HepG2 (cell line): ENCODE data around the gene NIP7. TPM values are rescaled to one million over a fixed set of nuclear protein-coding genes. Genes with fewer than 3 reads are reported as not detected.

ENCODE experiments used
- ATAD3A ChIP-seq: sonication (generic); formaldehyde crosslinking; IDR thresholded peaks from 2 replicates; pipeline ENCODE4 v1.4.0; 2020; ENCODE audit warnings: missing genetic modification reagents
- E2F1 ChIP-seq: sonication (generic); formaldehyde crosslinking; IDR thresholded peaks from 2 replicates; pipeline ENCODE4 v1.5.0; 2020; ENCODE audit warnings: missing genetic modification reagents
- FOSL1 ChIP-seq: sonication (generic); formaldehyde crosslinking; IDR thresholded peaks from 2 replicates; pipeline ENCODE4 v1.9.0; 2021; ENCODE audit warnings: missing genetic modification reagents, borderline replicate concordance
- FOXP4 ChIP-seq: sonication (generic); formaldehyde crosslinking; IDR thresholded peaks from 2 replicates; pipeline ENCODE4 v1.4.0; 2020; ENCODE audit warnings: missing genetic modification reagents
- HNRNPUL1 ChIP-seq: fragments of 200-400 bp; formaldehyde crosslinking; IDR thresholded peaks from 2 replicates; pipeline ENCODE4 v1.6.1; 2017; ENCODE audit warnings: low read depth, mild to moderate bottlenecking, low read length, moderate library complexity
- HOXA5 ChIP-seq: sonication (generic); formaldehyde crosslinking; IDR thresholded peaks from 2 replicates; pipeline ENCODE4 v1.4.0; 2020; ENCODE audit warnings: missing genetic modification reagents
- MTERF4 ChIP-seq: sonication (generic); formaldehyde crosslinking; IDR thresholded peaks from 2 replicates; pipeline ENCODE4 v1.8.0; 2023; ENCODE audit warnings: mild to moderate bottlenecking, missing genetic modification reagents
- NR2F2 ChIP-seq: IDR thresholded peaks from 2 replicates; pipeline ENCODE4 v1.6.1; 2012; ENCODE audit warnings: low read depth, inconsistent platforms, borderline replicate concordance
- POGZ ChIP-seq: sonication (generic); formaldehyde crosslinking; IDR thresholded peaks from 2 replicates; pipeline ENCODE4 v1.4.0; 2020; ENCODE audit warnings: mild to moderate bottlenecking, missing genetic modification reagents
- RFXANK ChIP-seq: IDR thresholded peaks from 2 replicates; pipeline ENCODE4 v1.6.1; 2016
- SKIL ChIP-seq: sonication (generic); formaldehyde crosslinking; IDR thresholded peaks from 2 replicates; pipeline ENCODE4 v1.8.0; 2022; ENCODE audit warnings: missing genetic modification reagents, mild to moderate bottlenecking, moderate library complexity, borderline replicate concordance
- STAT5B ChIP-seq: sonication (generic); formaldehyde crosslinking; IDR thresholded peaks from 2 replicates; pipeline ENCODE4 v1.4.0; 2020; ENCODE audit warnings: missing genetic modification reagents
- STAT6 ChIP-seq: sonication (generic); formaldehyde crosslinking; IDR thresholded peaks from 2 replicates; pipeline ENCODE4 v1.4.0; 2020; ENCODE audit warnings: missing genetic modification reagents, mild to moderate bottlenecking, borderline replicate concordance
- ZNF256 ChIP-seq: sonication (generic); formaldehyde crosslinking; conservative IDR thresholded peaks from 2 replicates; pipeline ENCODE4 v1.4.0; 2020; ENCODE audit warnings: missing genetic modification reagents
- ZNF33B ChIP-seq: sonication (generic); formaldehyde crosslinking; IDR thresholded peaks from 2 replicates; pipeline ENCODE4 v1.5.1; 2020; ENCODE audit warnings: mild to moderate bottlenecking, missing genetic modification reagents
- ZNF431 ChIP-seq: sonication (generic); formaldehyde crosslinking; IDR thresholded peaks from 2 replicates; pipeline ENCODE4 v1.9.0; 2022; ENCODE audit warnings: missing genetic modification reagents, low read depth, mild to moderate bottlenecking, borderline replicate concordance
- ZNF547 ChIP-seq: sonication (generic); formaldehyde crosslinking; IDR thresholded peaks from 2 replicates; pipeline ENCODE4 v1.5.1; 2020; ENCODE audit warnings: mild to moderate bottlenecking, missing genetic modification reagents
- ZNF75D ChIP-seq: sonication (generic); formaldehyde crosslinking; IDR thresholded peaks from 2 replicates; pipeline ENCODE4 v1.8.1; 2023; ENCODE audit warnings: missing genetic modification reagents, mild to moderate bottlenecking, borderline replicate concordance
- ZNF780A ChIP-seq: sonication (generic); formaldehyde crosslinking; IDR thresholded peaks from 2 replicates; pipeline ENCODE4 v1.8.0; 2022; ENCODE audit warnings: mild to moderate bottlenecking, missing genetic modification reagents, moderate library complexity
- ZSCAN21 ChIP-seq: sonication (generic); formaldehyde crosslinking; IDR thresholded peaks from 2 replicates; pipeline ENCODE4 v1.8.0; 2022; ENCODE audit warnings: mild to moderate bottlenecking, missing genetic modification reagents, moderate library complexity, borderline replicate concordance
- polyA plus RNA-seq, 8 experiments: library from polyadenylated mRNA; depleted of rRNA in 3 of 8; stranded (reverse) in 7 of 8; unstranded in 1 of 8; fragments of >200 nt; fragmentation: Illumina TruSeq in 4 of 8; extraction: Trizol in 4 of 8; gene quantifications; 2 replicates each; pipeline versions ENCODE4 v1.2.1 to v1.2.3, GENCODE V29; 2011 to 2016; ENCODE audit warnings: low read depth in 4 of 8, missing spikeins in 1 of 8, mixed read lengths in 1 of 8; ENCODE audit not compliant: insufficient read depth in 1 of 8
- total RNA-seq, 5 experiments: library from RNA; depleted of rRNA; stranded (reverse); fragments of >200 nt; fragmentation: Illumina TruSeq; extraction: Trizol; gene quantifications; 2 replicates each; pipeline ENCODE4 v1.2.3, GENCODE V29; 2016; ENCODE audit warnings: low read depth in 1 of 5

The NIP7 gene
- total and polyA plus RNA-seq, 2 of the 13 experiments (the other 11 are each of a cell fraction or from before 2014, with no cell fraction given): 15.3 to 114 TPM

- TF ChIP-seq SKIL (CRISPR knock-in tag) (peak; percentile 66), FOXP4 (CRISPR knock-in tag) (peak; percentile 81), NR2F2 (no peak), STAT5B (CRISPR knock-in tag) (no peak; the same call in 1 of the 2 replicates), FOSL1 (CRISPR knock-in tag) (no peak), MTERF4 (peak; percentile 99), ZNF256 (0 out of 2 replicates have a peak, but pooled peaks have one; percentile 88), HNRNPUL1 (no peak), ZNF780A (peak; percentile 91), ZSCAN21 (no peak; the same call in 1 of the 2 replicates), ZNF33B (peak; percentile 59), RFXANK (CRISPR knock-in tag) (0 out of 2 replicates have a peak, but pooled peaks have one; percentile 78), ZNF547 (CRISPR knock-in tag) (peak; percentile 61), ZNF75D (no peak; the same call in 1 of the 2 replicates), ZNF431 (CRISPR knock-in tag) (peak; percentile 38; the same call in 1 of the 2 replicates), HOXA5 (peak; percentile 85), ATAD3A (CRISPR knock-in tag) (no peak; the same call in 1 of the 2 replicates), STAT6 (peak; percentile 82; the same call in 1 of the 2 replicates), E2F1 (CRISPR knock-in tag) (peak; percentile 69; the same call in 1 of the 2 replicates), POGZ (peak; percentile 100)
Measured at GRCh38 chr16:69339289-69340094, at the start of gene NIP7, which contains the start of gene COG8 (continued).
